ENCODE data around the gene WEE1.

Gene WEE1

GRCh38 chr11:9573052-9573774 is at the start of gene WEE1:
TSS of gene WEE1 (plus strand) at chr11:9573670. CDS start at chr11:9573934, 264 bp downstream.
- peaks cover 47% of the 10 kb centered on the region for H3K79me2 ChIP-seq (ENCODE audit: control insufficient read depth, insufficient read depth, low read length, unreplicated experiment)
- peak within 1 kb of the TSS; percentile 96 for H3K27ac ChIP-seq (ENCODE audit: low read depth, low read length)
- peaks cover 31% of the 10 kb centered on the region for H3K36me3 ChIP-seq (ENCODE audit: insufficient read depth, low read length)
- H3K27me3 ChIP-seq (ENCODE audit: insufficient read depth, low read length): no peaks in the 10 kb centered on the region
- peaks cover 38% of the 10 kb centered on the region for H3K4me1 ChIP-seq (ENCODE audit: control insufficient read depth, insufficient read depth, low read length, unreplicated experiment)
- H2AFZ ChIP-seq (ENCODE audit: low read length, unreplicated experiment): peak within 1 kb of the TSS; percentile 9
- peak within 1 kb of the TSS; percentile 95 for H3K4me3 ChIP-seq (ENCODE audit: low read depth, low read length)

GRCh38 chr11:9524001-9524400 is 49.5 kb upstream of the WEE1 start:
- H3K27me3 ChIP-seq (ENCODE audit: insufficient read depth, low read length): no peaks in the 10 kb centered on the region
- H2AFZ ChIP-seq (ENCODE audit: low read length, unreplicated experiment): no peak overlapping the region
- peaks cover 41% of the 10 kb centered on the region for H3K4me1 ChIP-seq (ENCODE audit: control insufficient read depth, insufficient read depth, low read length, unreplicated experiment)
- H3K36me3 ChIP-seq (ENCODE audit: insufficient read depth, low read length): no peaks in the 10 kb centered on the region
- H3K79me2 ChIP-seq (ENCODE audit: control insufficient read depth, insufficient read depth, low read length, unreplicated experiment): no peaks in the 10 kb centered on the region
- no peak overlapping the region for H3K4me3 ChIP-seq (ENCODE audit: low read depth, low read length)
- H3K27ac ChIP-seq (ENCODE audit: low read depth, low read length): no peak overlapping the region

- Histone ChIP-seq H2AFZ (ENCODE audit: low read length, unreplicated experiment) (no peak overlapping the region), H3K36me3 (ENCODE audit: insufficient read depth, low read length) (no peaks in the 10 kb centered on the region), H3K4me1 (ENCODE audit: control insufficient read depth, insufficient read depth, low read length, unreplicated experiment) (peaks cover 47% of the 10 kb centered on the region), H3K27me3 (ENCODE audit: insufficient read depth, low read length) (no peaks in the 10 kb centered on the region), H3K4me3 (ENCODE audit: low read depth, low read length) (no peak overlapping the region), H3K27ac (ENCODE audit: low read depth, low read length) (no peak overlapping the region), H3K79me2 (ENCODE audit: control insufficient read depth, insufficient read depth, low read length, unreplicated experiment) (no peaks in the 10 kb centered on the region)
Observed at GRCh38 chr11:9525116-9525515, 48.4 kb upstream of the WEE1 start.

GRCh38 chr11:9527481-9528135 is 45.9 kb upstream of the WEE1 start:
- H3K27me3 ChIP-seq (ENCODE audit: insufficient read depth, low read length): no peaks in the 10 kb centered on the region
- no peaks in the 10 kb centered on the region for H3K36me3 ChIP-seq (ENCODE audit: insufficient read depth, low read length)
- H3K4me1 ChIP-seq (ENCODE audit: control insufficient read depth, insufficient read depth, low read length, unreplicated experiment): peaks cover 47% of the 10 kb centered on the region
- no peaks in the 10 kb centered on the region for H3K79me2 ChIP-seq (ENCODE audit: control insufficient read depth, insufficient read depth, low read length, unreplicated experiment)
- no peak overlapping the region for H2AFZ ChIP-seq (ENCODE audit: low read length, unreplicated experiment)
- H3K27ac ChIP-seq (ENCODE audit: low read depth, low read length): peak overlapping the region; percentile 86
- H3K4me3 ChIP-seq (ENCODE audit: low read depth, low read length): peak overlapping the region; percentile 22

GRCh38 chr11:9528136-9528501 is 45.4 kb upstream of the WEE1 start:
- Histone ChIP-seq H3K4me3 (ENCODE audit: low read depth, low read length) (no peak overlapping the region), H3K36me3 (ENCODE audit: insufficient read depth, low read length) (no peaks in the 10 kb centered on the region), H2AFZ (ENCODE audit: low read length, unreplicated experiment) (no peak overlapping the region), H3K4me1 (ENCODE audit: control insufficient read depth, insufficient read depth, low read length, unreplicated experiment) (peaks cover 47% of the 10 kb centered on the region), H3K79me2 (ENCODE audit: control insufficient read depth, insufficient read depth, low read length, unreplicated experiment) (no peaks in the 10 kb centered on the region), H3K27me3 (ENCODE audit: insufficient read depth, low read length) (no peaks in the 10 kb centered on the region), H3K27ac (ENCODE audit: low read depth, low read length) (peak overlapping the region; percentile 86)

- no peaks in the 10 kb centered on the region for H3K79me2 ChIP-seq (ENCODE audit: control insufficient read depth, insufficient read depth, low read length, unreplicated experiment)
- no peak overlapping the region for H2AFZ ChIP-seq (ENCODE audit: low read length, unreplicated experiment)
- H3K27ac ChIP-seq (ENCODE audit: low read depth, low read length): no peak overlapping the region
- no peaks in the 10 kb centered on the region for H3K36me3 ChIP-seq (ENCODE audit: insufficient read depth, low read length)
- H3K4me3 ChIP-seq (ENCODE audit: low read depth, low read length): no peak overlapping the region
- H3K27me3 ChIP-seq (ENCODE audit: insufficient read depth, low read length): no peaks in the 10 kb centered on the region
- H3K4me1 ChIP-seq (ENCODE audit: control insufficient read depth, insufficient read depth, low read length, unreplicated experiment): peaks cover 52% of the 10 kb centered on the region
Observed at GRCh38 chr11:9528573-9529333, 44.7 kb upstream of the WEE1 start.

GRCh38 chr11:9529334-9529650 is 44.2 kb upstream of the WEE1 start:
- Histone ChIP-seq H3K4me1 (ENCODE audit: control insufficient read depth, insufficient read depth, low read length, unreplicated experiment) (peaks cover 47% of the 10 kb centered on the region), H3K27ac (ENCODE audit: low read depth, low read length) (no peak overlapping the region), H3K27me3 (ENCODE audit: insufficient read depth, low read length) (no peaks in the 10 kb centered on the region), H3K4me3 (ENCODE audit: low read depth, low read length) (no peak overlapping the region), H3K36me3 (ENCODE audit: insufficient read depth, low read length) (no peaks in the 10 kb centered on the region), H3K79me2 (ENCODE audit: control insufficient read depth, insufficient read depth, low read length, unreplicated experiment) (no peaks in the 10 kb centered on the region), H2AFZ (ENCODE audit: low read length, unreplicated experiment) (no peak overlapping the region)

GRCh38 chr11:9530020-9530621 is 43.3 kb upstream of the WEE1 start:
- Histone ChIP-seq H3K4me3 (ENCODE audit: low read depth, low read length) (no peak overlapping the region), H3K27me3 (ENCODE audit: insufficient read depth, low read length) (no peaks in the 10 kb centered on the region), H3K79me2 (ENCODE audit: control insufficient read depth, insufficient read depth, low read length, unreplicated experiment) (no peaks in the 10 kb centered on the region), H3K36me3 (ENCODE audit: insufficient read depth, low read length) (no peaks in the 10 kb centered on the region), H3K27ac (ENCODE audit: low read depth, low read length) (no peak overlapping the region), H3K4me1 (ENCODE audit: control insufficient read depth, insufficient read depth, low read length, unreplicated experiment) (peaks cover 39% of the 10 kb centered on the region), H2AFZ (ENCODE audit: low read length, unreplicated experiment) (no peak overlapping the region)

GRCh38 chr11:9530901-9531625 is 42.4 kb upstream of the WEE1 start:
- H3K27ac ChIP-seq (ENCODE audit: low read depth, low read length): no peak overlapping the region
- H2AFZ ChIP-seq (ENCODE audit: low read length, unreplicated experiment): no peak overlapping the region
- H3K4me3 ChIP-seq (ENCODE audit: low read depth, low read length): no peak overlapping the region
- no peaks in the 10 kb centered on the region for H3K36me3 ChIP-seq (ENCODE audit: insufficient read depth, low read length)
- no peaks in the 10 kb centered on the region for H3K27me3 ChIP-seq (ENCODE audit: insufficient read depth, low read length)
- H3K4me1 ChIP-seq (ENCODE audit: control insufficient read depth, insufficient read depth, low read length, unreplicated experiment): peaks cover 31% of the 10 kb centered on the region
- H3K79me2 ChIP-seq (ENCODE audit: control insufficient read depth, insufficient read depth, low read length, unreplicated experiment): no peaks in the 10 kb centered on the region

GRCh38 chr11:9533058-9533457 is 40.4 kb upstream of the WEE1 start:
- no peaks in the 10 kb centered on the region for H3K27me3 ChIP-seq (ENCODE audit: insufficient read depth, low read length)
- no peaks in the 10 kb centered on the region for H3K79me2 ChIP-seq (ENCODE audit: control insufficient read depth, insufficient read depth, low read length, unreplicated experiment)
- H3K4me3 ChIP-seq (ENCODE audit: low read depth, low read length): no peak overlapping the region
- no peak overlapping the region for H3K27ac ChIP-seq (ENCODE audit: low read depth, low read length)
- peaks cover 20% of the 10 kb centered on the region for H3K4me1 ChIP-seq (ENCODE audit: control insufficient read depth, insufficient read depth, low read length, unreplicated experiment)
- H3K36me3 ChIP-seq (ENCODE audit: insufficient read depth, low read length): no peaks in the 10 kb centered on the region
- H2AFZ ChIP-seq (ENCODE audit: low read length, unreplicated experiment): no peak overlapping the region

Data from ACC112 (cell line).